Neuronal stem cell (in vitro differentiated cells): ENCODE measurements around the gene DLG5.

Experiments
- DNase-seq: peaks from one replicate; pipeline ENCODE4 v3.0.0-alpha.2; 2013; ENCODE audit warnings: low spot score
- H2AFZ ChIP-seq: one replicate; pipeline ENCODE4 v1.6.1; 2013; ENCODE audit warnings: mild to moderate bottlenecking, low read length, inconsistent platforms
- H2AK5ac ChIP-seq: 2 replicates; pipeline ENCODE4 v1.6.1; 2013; ENCODE audit warnings: low read depth, mild to moderate bottlenecking, inconsistent platforms, low read length, moderate library complexity, mixed read lengths
- H2BK120ac ChIP-seq: 2 replicates; pipeline ENCODE4 v1.6.1; 2013; ENCODE audit warnings: low read depth, mild to moderate bottlenecking, inconsistent platforms, low read length, moderate library complexity, mixed read lengths
- H2BK12ac ChIP-seq: one replicate; pipeline ENCODE4 v1.6.1; 2013; ENCODE audit warnings: low read length, inconsistent platforms
- H2BK15ac ChIP-seq: 2 replicates; pipeline ENCODE4 v1.6.1; 2013; ENCODE audit warnings: mild to moderate bottlenecking, low read length, inconsistent platforms, mixed read lengths
- H2BK5ac ChIP-seq: one replicate; pipeline ENCODE4 v1.6.1; 2013; ENCODE audit warnings: inconsistent platforms, mild to moderate bottlenecking, low read length, moderate library complexity
- H3K14ac ChIP-seq: one replicate; pipeline ENCODE4 v1.6.1; 2013; ENCODE audit warnings: low read length, inconsistent platforms
- H3K18ac ChIP-seq: 2 replicates; pipeline ENCODE4 v1.6.1; 2013; ENCODE audit warnings: low read length, inconsistent platforms
- H3K23ac ChIP-seq: 2 replicates; pipeline ENCODE4 v1.6.1; 2013; ENCODE audit warnings: low read depth, mild to moderate bottlenecking, mixed read lengths, low read length, inconsistent platforms; ENCODE audit not compliant: poor library complexity
- H3K27ac ChIP-seq: replicated peaks from 3 replicates; pipeline ENCODE4 v1.5.1; 2013; ENCODE audit warnings: low read length, inconsistent platforms
- H3K27me3 ChIP-seq, 3 experiments: 2 replicates each; pipeline ENCODE4 v1.6.1; 2013; ENCODE audit warnings: low read length in 3 of 3, mild to moderate bottlenecking in 2 of 3, inconsistent platforms in 1 of 3, low read depth in 1 of 3, mixed read lengths in 1 of 3, moderate library complexity in 1 of 3; ENCODE audit not compliant: control insufficient read depth in 3 of 3, insufficient read depth in 3 of 3
- H3K36me3 ChIP-seq, 2 donors: replicated peaks in 1 of 2; 2 replicates each; pipeline ENCODE4 v1.6.1; 2013; ENCODE audit warnings: low read length in 2 of 2; ENCODE audit not compliant: control insufficient read depth in 2 of 2, insufficient read depth in 2 of 2
- H3K4ac ChIP-seq: 2 replicates; pipeline ENCODE4 v1.6.1; 2013; ENCODE audit warnings: inconsistent platforms, mild to moderate bottlenecking, low read length, moderate library complexity
- H3K4me1 ChIP-seq, 2 donors: 1 replicate in 1 of 2; 2 replicates in 1 of 2; pipeline ENCODE4 v1.6.1; 2013; ENCODE audit warnings: low read length in 2 of 2, low read depth in 1 of 2; ENCODE audit not compliant: control insufficient read depth in 2 of 2, insufficient read depth in 1 of 2
- H3K4me2 ChIP-seq: one replicate; pipeline ENCODE4 v1.6.1; 2013; ENCODE audit warnings: mild to moderate bottlenecking, low read length, inconsistent platforms; ENCODE audit not compliant: insufficient read depth, poor library complexity, severe bottlenecking
- H3K4me3 ChIP-seq, 2 donors: 2 replicates each; pipeline ENCODE4 v1.5.1; 2013; ENCODE audit warnings: low read length in 2 of 2, mild to moderate bottlenecking in 2 of 2, inconsistent platforms in 1 of 2, moderate library complexity in 1 of 2
- H3K79me1 ChIP-seq: one replicate; pipeline ENCODE4 v1.6.1; 2013; ENCODE audit warnings: low read depth, mild to moderate bottlenecking, inconsistent platforms, low read length, moderate library complexity
- H3K9ac ChIP-seq: one replicate; pipeline ENCODE4 v1.6.1; 2013; ENCODE audit warnings: mild to moderate bottlenecking, low read depth, low read length, inconsistent platforms; ENCODE audit not compliant: poor library complexity
- H3K9me3 ChIP-seq, 2 donors: replicated peaks in 1 of 2; 2 replicates each; pipeline versions ENCODE3 to v1.6.1; 2013; ENCODE audit warnings: low read length in 2 of 2, mild to moderate bottlenecking in 2 of 2, inconsistent platforms in 1 of 2, low read depth in 1 of 2, mixed read lengths in 1 of 2, moderate library complexity in 1 of 2; ENCODE audit not compliant: control insufficient read depth in 2 of 2, insufficient read depth in 1 of 2
- H4K8ac ChIP-seq: one replicate; pipeline ENCODE4 v1.6.1; 2013; ENCODE audit warnings: low read depth, mild to moderate bottlenecking, inconsistent platforms, low read length, moderate library complexity
- H4K91ac ChIP-seq: one replicate; pipeline ENCODE4 v1.6.1; 2013; ENCODE audit warnings: low read length, low read depth, mild to moderate bottlenecking, inconsistent platforms; ENCODE audit not compliant: poor library complexity
- WGBS, 2 donors: extraction: QIAGEN DNeasy Blood & Tissue Kit; methylation state at CpG; one replicate each; pipeline ENCODE4 v1.1.7; 2013; ENCODE audit warnings: missing lambda C conversion rate in 2 of 2, mixed read lengths in 1 of 2; ENCODE audit not compliant: insufficient read length in 2 of 2, insufficient replicate concordance in 1 of 2; ENCODE audit errors: extremely low coverage in 2 of 2; 5-methylcytosine and 5-hydroxymethylcytosine counted together

Gene DLG5

DNA sequence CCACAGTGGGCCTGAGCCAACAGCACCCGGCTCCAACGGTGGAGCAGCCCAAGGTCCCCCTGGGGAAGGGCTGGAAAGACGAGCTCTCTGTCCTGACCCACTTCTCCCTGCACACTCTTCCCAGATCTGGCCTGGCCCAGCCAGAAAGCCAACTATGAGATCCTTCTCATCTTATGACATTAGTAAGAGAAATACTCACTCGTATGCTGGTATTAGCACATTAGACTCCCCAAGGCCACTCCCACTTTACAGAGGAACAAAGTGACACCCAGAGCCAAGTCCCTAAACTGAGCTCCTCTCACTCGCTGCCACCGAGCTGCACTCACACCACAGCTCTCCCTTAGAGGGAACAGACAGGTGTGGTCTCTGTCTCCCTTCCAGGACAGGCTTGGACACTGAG, 24.8 kb downstream of the DLG5 start:
- no peak for DNase-seq
- no peak overlapping the region for H4K8ac ChIP-seq
- peak overlapping the region; percentile 59 for H3K23ac ChIP-seq
- peaks cover 6 to 10% of the 10 kb centered on the region in 2 donors for H3K4me1 ChIP-seq
- H2AK5ac ChIP-seq, result peak overlapping the region; percentile 61
- peaks cover 14% of the 10 kb centered on the region for H3K79me1 ChIP-seq
- H4K91ac ChIP-seq, result peak overlapping the region; percentile 38
- no peak overlapping the region for H2AFZ ChIP-seq
- H2BK5ac ChIP-seq, result no peak overlapping the region
- no peak overlapping the region for H3K9ac ChIP-seq
- H2BK15ac ChIP-seq, result no peak overlapping the region
- peaks cover 5 to 13% of the 10 kb centered on the region in 2 donors for H3K36me3 ChIP-seq
- H3K14ac ChIP-seq, result peak overlapping the region; percentile 79
- WGBS, 2 donors, result no CpG with 5 or more reads among the region's 6 CpGs
- no peaks in the 10 kb centered on the region for H3K27me3 ChIP-seq
- no peak overlapping the region for H3K4me3 ChIP-seq
- H3K27ac ChIP-seq, result no peak overlapping the region
- H3K18ac ChIP-seq, result no peak overlapping the region
- no peak overlapping the region for H2BK12ac ChIP-seq
- no peak overlapping the region for H2BK120ac ChIP-seq
- H3K9me3 ChIP-seq, result no peaks in the 10 kb centered on the region
- H3K4me2 ChIP-seq, result no peak overlapping the region
- H3K4ac ChIP-seq, result peak overlapping the region; percentile 14

DNA sequence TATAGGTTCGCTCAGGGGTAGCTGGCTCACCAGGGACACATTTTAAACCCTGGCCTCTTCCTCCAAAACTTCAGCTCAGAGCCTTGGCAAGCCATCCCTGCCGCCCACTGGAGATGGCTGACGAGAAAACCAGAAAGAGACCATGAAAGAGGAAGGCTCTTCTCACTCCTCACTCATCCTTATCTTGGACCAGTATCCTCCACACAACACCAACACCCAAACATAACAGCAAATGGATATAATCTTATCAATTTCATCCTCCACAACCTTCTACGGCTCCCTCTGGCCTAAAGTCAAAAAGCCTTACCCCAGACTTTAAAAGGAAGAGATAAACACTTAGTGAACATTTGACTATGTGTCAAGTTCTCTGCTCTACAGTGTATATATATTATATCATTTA, 26.9 kb downstream of the DLG5 start:
- WGBS, 2 donors, result 100% methylated on average over 1 of the region's 4 CpGs; no CpG with 5 or more reads in 1 of the 2 donors
- H2BK5ac ChIP-seq, result no peak overlapping the region

DNA sequence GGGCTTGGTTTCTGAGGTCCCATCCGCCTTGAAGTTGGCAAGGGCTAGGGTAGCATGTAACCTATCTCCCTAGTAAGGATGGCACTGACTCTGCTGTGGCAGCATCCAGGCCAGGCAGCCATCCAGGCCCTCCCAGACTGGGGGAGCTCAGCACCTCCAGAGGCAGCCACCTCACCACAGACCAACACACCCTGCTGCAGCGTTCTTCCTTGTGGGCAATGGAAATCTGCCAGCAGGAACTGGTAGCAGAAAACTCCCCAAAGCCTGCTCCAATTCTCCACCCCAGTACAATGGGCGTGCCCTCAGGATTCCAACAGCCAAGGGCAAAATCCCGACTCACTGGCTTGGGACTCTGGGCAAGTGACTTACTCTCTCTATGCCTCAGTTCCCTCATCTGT, 27.5 kb downstream of the DLG5 start:
- Histone ChIP-seq H2BK120ac (no peak overlapping the region), H3K4me3 (no peak overlapping the region), H2AK5ac (no peak overlapping the region), H3K27me3 (no peaks in the 10 kb centered on the region), H2BK5ac (no peak overlapping the region), H3K79me1 (peaks cover 18% of the 10 kb centered on the region), H2BK15ac (no peak overlapping the region), H3K9me3 (no peaks in the 10 kb centered on the region), H3K23ac (peak overlapping the region; percentile 25), H4K91ac (no peak overlapping the region), H3K14ac (no peak overlapping the region), H3K18ac (peak overlapping the region; percentile 44), H3K9ac (peak overlapping the region; percentile 39), H3K4me1 (peaks cover 10 to 11% of the 10 kb centered on the region in 2 donors), H3K27ac (no peak overlapping the region), H4K8ac (no peak overlapping the region), H3K36me3 (peaks cover 3 to 5% of the 10 kb centered on the region in 2 donors), H3K4me2 (no peak overlapping the region), H2AFZ (no peak overlapping the region), H2BK12ac (no peak overlapping the region), H3K4ac (no peak overlapping the region)
- no CpG with 5 or more reads among the region's 4 CpGs for WGBS, 2 donors
- DNase-seq, result no peak

More for the DNA sequence above, 26.9 kb downstream of the DLG5 start:
- peaks cover 3 to 5% of the 10 kb centered on the region in 2 donors for H3K36me3 ChIP-seq
- H2AFZ ChIP-seq, result no peak overlapping the region
- no peak overlapping the region for H2BK15ac ChIP-seq
- peaks cover 9 to 10% of the 10 kb centered on the region in 2 donors for H3K4me1 ChIP-seq
- no peak overlapping the region for H4K8ac ChIP-seq
- no peak overlapping the region for H3K23ac ChIP-seq
- H3K4ac ChIP-seq, result no peak overlapping the region
- H3K4me3 ChIP-seq, result no peak overlapping the region
- no peak for DNase-seq
- H2BK12ac ChIP-seq, result no peak overlapping the region
- H3K27ac ChIP-seq, result no peak overlapping the region
- no peak overlapping the region for H2BK120ac ChIP-seq
- no peaks in the 10 kb centered on the region for H3K27me3 ChIP-seq
- no peak overlapping the region for H4K91ac ChIP-seq
- no peak overlapping the region for H2AK5ac ChIP-seq
- H3K9ac ChIP-seq, result no peak overlapping the region
- H3K14ac ChIP-seq, result no peak overlapping the region
- H3K79me1 ChIP-seq, result peaks cover 17% of the 10 kb centered on the region
- no peak overlapping the region for H3K4me2 ChIP-seq
- peak overlapping the region; percentile 20 for H3K18ac ChIP-seq
- H3K9me3 ChIP-seq, result no peaks in the 10 kb centered on the region

DNA sequence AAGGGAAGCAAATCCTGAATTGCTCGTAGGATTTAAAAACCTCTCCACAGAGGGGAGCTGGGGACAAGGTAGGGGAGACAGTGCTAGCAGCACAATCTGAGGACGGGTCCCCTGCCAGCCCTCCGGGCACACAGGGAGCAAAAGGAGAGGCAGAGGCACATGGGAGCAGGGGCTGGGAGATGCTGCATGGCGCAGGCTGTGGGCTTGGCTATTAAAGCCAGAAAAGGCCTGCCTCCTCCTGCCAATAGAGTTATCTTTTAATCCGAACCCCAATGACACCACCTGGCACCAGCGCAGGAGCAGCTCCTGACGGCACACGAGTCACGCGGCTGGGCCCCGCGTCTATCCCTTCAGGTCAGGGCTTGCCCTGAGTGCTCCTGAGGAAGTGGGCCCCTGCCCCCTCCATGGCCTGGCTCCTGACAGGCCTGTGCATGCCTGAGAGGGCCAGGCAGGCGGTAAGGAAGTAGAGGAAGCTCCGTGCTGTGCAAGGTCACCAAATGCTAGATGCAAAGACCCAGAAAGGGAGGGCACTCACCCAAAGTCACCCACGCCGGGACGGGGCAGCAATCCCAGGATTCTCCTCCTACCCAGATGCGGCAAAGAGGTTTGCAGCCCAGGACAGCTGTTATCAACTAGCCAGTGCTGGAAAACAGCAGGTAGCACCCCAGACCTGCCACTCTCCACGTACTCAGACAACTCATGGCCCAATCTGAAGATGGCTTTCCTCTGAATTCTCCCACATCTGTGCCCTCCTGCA, 28.1 kb downstream of the DLG5 start:
- H3K18ac ChIP-seq, result peak overlapping the region; percentile 44
- H3K4me1 ChIP-seq, result peaks cover 10 to 14% of the 10 kb centered on the region in 2 donors
- no peaks in the 10 kb centered on the region for H3K27me3 ChIP-seq
- H3K4me2 ChIP-seq, result no peak overlapping the region
- H2BK12ac ChIP-seq, result no peak overlapping the region
- H3K4me3 ChIP-seq, result no peak overlapping the region
- no peak for DNase-seq
- peak overlapping the region; percentile 25 for H3K23ac ChIP-seq
- H3K9ac ChIP-seq, result peak overlapping the region; percentile 39
- no peak overlapping the region for H2AFZ ChIP-seq
- H3K27ac ChIP-seq, result no peak overlapping the region
- H2BK5ac ChIP-seq, result no peak overlapping the region
- peaks cover 15% of the 10 kb centered on the region for H3K79me1 ChIP-seq
- H2AK5ac ChIP-seq, result no peak overlapping the region
- peaks cover 0 to 1% of the 10 kb centered on the region in 2 donors for H3K36me3 ChIP-seq
- no peak overlapping the region for H2BK15ac ChIP-seq
- H3K14ac ChIP-seq, result no peak overlapping the region
- no CpG with 5 or more reads among the region's 19 CpGs for WGBS, 2 donors
- no peaks in the 10 kb centered on the region for H3K9me3 ChIP-seq
- H2BK120ac ChIP-seq, result no peak overlapping the region
- no peak overlapping the region for H4K91ac ChIP-seq
- H3K4ac ChIP-seq, result no peak overlapping the region
- H4K8ac ChIP-seq, result no peak overlapping the region
